Activated CD8-positive, alpha-beta memory T cell treated with anti-CD3 and anti-CD28 coated beads for 4 hours (primary cell): ENCODE data around the gene HLCS.

Source experiments
- DNase-seq, 2 donors: peaks; one replicate each; pipeline ENCODE4 v3.0.0-alpha.2; 2020; ENCODE audit warnings: low read depth in 2 of 2

HLCS gene

GRCh38 chr21:36883532-36884486 is 82.7 kb downstream of the HLCS start:
- no peak for DNase-seq

- DNase-seq: no peak
These were observed 83.7 kb downstream of the HLCS start for GRCh38 chr21:36882776-36883175.

- no peak for DNase-seq
These were observed 85.2 kb downstream of the HLCS start for GRCh38 chr21:36881228-36881627.

GRCh38 chr21:36879827-36880226 is 86.6 kb downstream of the HLCS start:
- DNase-seq: no peak

- DNase-seq: no peak
These were observed 88.7 kb downstream of the HLCS start for GRCh38 chr21:36877741-36878140.

GRCh38 chr21:36874665-36875064 is 91.8 kb downstream of the HLCS start:
- DNase-seq: no peak

GRCh38 chr21:36873513-36873912 is 93.0 kb downstream of the HLCS start:
- DNase-seq: no peak

- no peak for DNase-seq
These were observed 99.1 kb downstream of the HLCS start for GRCh38 chr21:36867291-36867905.

- no peak for DNase-seq
These were observed 100.0 kb downstream of the HLCS start for GRCh38 chr21:36866419-36866818.

GRCh38 chr21:36864974-36865373 is 101.5 kb downstream of the HLCS start:
- no peak for DNase-seq

- no peak for DNase-seq
These were observed 103.2 kb downstream of the HLCS start for GRCh38 chr21:36863260-36863659.

GRCh38 chr21:36861595-36862323 is 104.7 kb downstream of the HLCS start:
- no peak for DNase-seq

- DNase-seq: no peak
These were observed 105.5 kb downstream of the HLCS start for GRCh38 chr21:36860736-36861594.

GRCh38 chr21:36859744-36860501 is 106.5 kb downstream of the HLCS start:
- no peak for DNase-seq

- DNase-seq: no peak
These were observed 108.0 kb downstream of the HLCS start for GRCh38 chr21:36858320-36858957.

- no peak for DNase-seq
These were observed 109.8 kb downstream of the HLCS start for GRCh38 chr21:36856643-36857042.

GRCh38 chr21:36854391-36854790 is 112.1 kb downstream of the HLCS start:
- no peak for DNase-seq

GRCh38 chr21:36852864-36853263 is 113.6 kb downstream of the HLCS start:
- no peak for DNase-seq

GRCh38 chr21:36852293-36852692 is 114.2 kb downstream of the HLCS start:
- DNase-seq: no peak

GRCh38 chr21:36851121-36851520 is 115.3 kb downstream of the HLCS start:
- no peak for DNase-seq
